Measurements from ENCODE around the gene KIF11. TPM values are rescaled to one million over a fixed set of nuclear protein-coding genes. Genes with fewer than 3 reads are reported as not detected.

KIF11 gene
- total RNA-seq, 4 donors from 2014 or later, result 0.37 to 2.2 (median 0.69) TPM

GRCh38 chr10:92655426-92655825, 62.5 kb downstream of the KIF11 start:
- ATAC-seq (ENCODE audit: low FRiP score) (no peak), DNase-seq (ENCODE audit: low spot score) (no peak)

GRCh38 chr10:92656266-92656961, 63.5 kb downstream of the KIF11 start:
- ATAC-seq (ENCODE audit: low FRiP score) (no peak), DNase-seq (ENCODE audit: low spot score) (no peak)
- no peak for TF ChIP-seq CTCF (IDR thresholded peaks at IDR 0.05)

More at GRCh38 chr10:92655426-92655825, 62.5 kb downstream of the KIF11 start:
- no peak for TF ChIP-seq CTCF (IDR thresholded peaks at IDR 0.05)

- no peak for TF ChIP-seq CTCF (IDR thresholded peaks at IDR 0.05)
- ATAC-seq (ENCODE audit: low FRiP score), result no peak
- no peak for DNase-seq (ENCODE audit: low spot score)
These were observed 64.1 kb downstream of the KIF11 start for GRCh38 chr10:92657024-92657423.

- no peak for ATAC-seq (ENCODE audit: low FRiP score)
- no peak for TF ChIP-seq CTCF (IDR thresholded peaks at IDR 0.05)
- no peak for DNase-seq (ENCODE audit: low spot score)
These were observed 69.9 kb downstream of the KIF11 start for GRCh38 chr10:92662848-92663247.

GRCh38 chr10:92664322-92664721, 71.4 kb downstream of the KIF11 start:
- ATAC-seq (ENCODE audit: low FRiP score) (no peak), DNase-seq (ENCODE audit: low spot score) (no peak)

GRCh38 chr10:92667078-92667477, 74.1 kb downstream of the KIF11 start:
- ATAC-seq (ENCODE audit: low FRiP score), result no peak
- no peak for TF ChIP-seq CTCF (IDR thresholded peaks at IDR 0.05)

More at GRCh38 chr10:92664322-92664721, 71.4 kb downstream of the KIF11 start:
- TF ChIP-seq CTCF (IDR thresholded peaks at IDR 0.05), result no peak

GRCh38 chr10:92677708-92678107, 84.8 kb downstream of the KIF11 start:
- DNase-seq (ENCODE audit: low spot score) (no peak), ATAC-seq (ENCODE audit: low FRiP score) (no peak)
- TF ChIP-seq CTCF (IDR thresholded peaks at IDR 0.05), result no peak

More at GRCh38 chr10:92667078-92667477, 74.1 kb downstream of the KIF11 start:
- no peak for DNase-seq (ENCODE audit: low spot score)

Measured in omental fat pad (tissue), 4 donors.